OCI-M1 (cell line): ENCODE data around the gene RPS29.
A peak's percentile ranks its signal among the peaks of the same experiment; 100 is the strongest.
"Not testable (repeated sequence)": the region's sequence is repeated elsewhere in the genome, so short reads cannot be mapped to it uniquely, and the experiment has no call there.

Experiments used
- DNase-seq: peaks from one replicate; lab custom pipeline; 2025; lab: John Stamatoyannopoulos, UW

The RPS29 gene

GRCh38 chr14:49585803-49586672 is at the start of gene RPS29:
Gene RPS29, minus strand, starts transcription at chr14:49586380. Its CDS starts 34 bp downstream, at chr14:49586346.
- peak; percentile 97 for DNase-seq

- peak; percentile 70 for DNase-seq
Measured at GRCh38 chr14:49634547-49635334, 48.6 kb upstream of the RPS29 start, which contains the start of gene DNAAF2. Gene DNAAF2, minus strand, starts transcription at chr14:49635244. Its CDS starts 95 bp downstream, at chr14:49635149.

GRCh38 chr14:49633640-49634546 is 47.7 kb upstream of the RPS29 start:
- peak; percentile 94 for DNase-seq

GRCh38 chr14:49623941-49624839 is 38.0 kb upstream of the RPS29 start:
- DNase-seq = no peak

GRCh38 chr14:49623387-49623786 is 37.2 kb upstream of the RPS29 start:
- no peak for DNase-seq

GRCh38 chr14:49622022-49622607 is 35.9 kb upstream of the RPS29 start:
- DNase-seq = no peak

GRCh38 chr14:49621114-49621881 is 35.1 kb upstream of the RPS29 start:
- DNase-seq = peak; percentile 71

- DNase-seq = peak; percentile 96
Measured at GRCh38 chr14:49620182-49621113, 34.3 kb upstream of the RPS29 start, which contains the start of the genes MGAT2 and RPL36AL. Gene MGAT2, plus strand, starts transcription at chr14:49620799. Its CDS starts 470 bp downstream, at chr14:49621269. Gene RPL36AL, minus strand, starts transcription at chr14:49620626. Its CDS starts 1,522 bp downstream, at chr14:49619104.

GRCh38 chr14:49619730-49620129 is 33.5 kb upstream of the RPS29 start:
- DNase-seq = peak; percentile 41

- DNase-seq = not testable (repeated sequence)
Measured at GRCh38 chr14:49619273-49619672, 33.1 kb upstream of the RPS29 start.

- DNase-seq = no peak
Measured at GRCh38 chr14:49617852-49618519, 31.8 kb upstream of the RPS29 start.

GRCh38 chr14:49615776-49616175 is 29.6 kb upstream of the RPS29 start:
- no peak for DNase-seq

- peak; percentile 23 for DNase-seq
Measured at GRCh38 chr14:49614196-49614595, 28.0 kb upstream of the RPS29 start.

GRCh38 chr14:49612671-49613070 is 26.5 kb upstream of the RPS29 start:
- DNase-seq = no peak

GRCh38 chr14:49612251-49612650 is 26.1 kb upstream of the RPS29 start:
- DNase-seq = no peak

GRCh38 chr14:49607583-49607982 is 21.4 kb upstream of the RPS29 start:
- DNase-seq = no peak

- peak; percentile 83 for DNase-seq
Measured at GRCh38 chr14:49598485-49599300, 12.5 kb upstream of the RPS29 start, which contains the start of gene LRR1. Gene LRR1, plus strand, starts transcription at chr14:49598940. Its CDS starts 81 bp downstream, at chr14:49599021.
